ENCODE data around the gene ERC2.

ERC2 gene

DNA sequence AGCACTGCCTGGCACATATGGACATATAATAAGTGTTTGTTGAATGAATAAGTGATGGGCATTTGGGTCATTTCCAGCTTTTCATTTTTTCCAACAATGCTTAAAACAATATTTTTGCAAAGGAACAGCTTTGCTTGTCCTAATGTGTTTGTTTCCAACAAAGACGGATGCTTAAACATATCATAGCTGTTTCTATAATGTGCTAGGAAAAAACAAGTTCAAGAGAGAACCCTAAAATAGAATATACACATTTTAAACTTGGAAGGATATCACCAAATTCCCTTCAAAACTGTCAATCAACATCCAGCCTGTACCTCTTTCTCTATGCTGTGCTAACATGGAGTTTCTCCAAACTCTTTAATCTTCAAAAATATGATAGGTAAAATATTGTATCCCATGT is 756.6 kb downstream of the ERC2 start:
- Mint-ChIP-seq H3K4me3 (no peak overlapping the region), H3K27me3 (peaks cover 3% of the 10 kb centered on the region), H3K9me3 (no peaks in the 10 kb centered on the region), H3K4me1 (no peaks in the 10 kb centered on the region), H3K27ac (no peak overlapping the region), H3K36me3 (ENCODE audit: low read depth) (no peaks in the 10 kb centered on the region)
- ATAC-seq (no peak), DNase-seq (no peak)

GRCh38 chr3:55709411-55710012 is 758.8 kb downstream of the ERC2 start:
- Mint-ChIP-seq H3K27ac (no peak overlapping the region), H3K4me3 (no peak overlapping the region), H3K4me1 (no peaks in the 10 kb centered on the region), H3K27me3 (no peaks in the 10 kb centered on the region), H3K36me3 (ENCODE audit: low read depth) (no peaks in the 10 kb centered on the region), H3K9me3 (no peaks in the 10 kb centered on the region)
- DNase-seq (no peak), ATAC-seq (no peak)

DNA sequence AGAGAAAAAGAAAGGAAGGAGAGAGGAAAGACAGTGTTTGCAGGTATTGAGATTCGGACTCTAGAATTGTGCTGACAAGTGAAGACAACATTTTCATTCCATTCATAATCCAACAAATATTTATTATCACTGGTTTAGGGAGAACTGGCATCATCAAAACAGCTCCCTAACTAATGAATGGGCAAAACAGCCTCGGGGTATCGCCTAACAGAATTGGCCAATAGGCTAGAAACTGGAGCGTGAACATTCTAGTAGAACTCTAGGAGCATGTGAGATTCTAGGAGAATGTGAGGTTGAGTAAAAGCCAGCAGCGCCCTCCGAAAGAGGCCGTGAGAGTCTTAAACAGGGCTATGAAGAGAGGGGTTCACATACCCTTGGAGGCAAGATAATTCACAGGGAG is 759.3 kb downstream of the ERC2 start:
- no peaks in the 10 kb centered on the region for H3K4me1 Mint-ChIP-seq
- no peaks in the 10 kb centered on the region for H3K36me3 Mint-ChIP-seq (ENCODE audit: low read depth)
- H3K4me3 Mint-ChIP-seq = no peak overlapping the region
- DNase-seq (no peak), ATAC-seq (no peak)
- no peaks in the 10 kb centered on the region for H3K9me3 Mint-ChIP-seq
- no peaks in the 10 kb centered on the region for H3K27me3 Mint-ChIP-seq
- no peak overlapping the region for H3K27ac Mint-ChIP-seq

- DNase-seq = no peak
- no peaks in the 10 kb centered on the region for H3K36me3 Mint-ChIP-seq (ENCODE audit: low read depth)
These were observed 760.0 kb downstream of the ERC2 start for GRCh38 chr3:55708242-55708641.

GRCh38 chr3:55704521-55704920 is 763.7 kb downstream of the ERC2 start:
- no peaks in the 10 kb centered on the region for H3K4me1 Mint-ChIP-seq
- H3K4me3 Mint-ChIP-seq = no peak overlapping the region
- no peaks in the 10 kb centered on the region for H3K9me3 Mint-ChIP-seq
- DNase-seq (no peak), ATAC-seq (no peak)
- H3K36me3 Mint-ChIP-seq (ENCODE audit: low read depth) = no peaks in the 10 kb centered on the region
- no peak overlapping the region for H3K27ac Mint-ChIP-seq
- H3K27me3 Mint-ChIP-seq = no peaks in the 10 kb centered on the region

More at GRCh38 chr3:55708242-55708641, 760.0 kb downstream of the ERC2 start:
- no peak overlapping the region for H3K4me3 Mint-ChIP-seq
- H3K27me3 Mint-ChIP-seq = no peaks in the 10 kb centered on the region
- no peak for ATAC-seq
- no peak overlapping the region for H3K27ac Mint-ChIP-seq
- H3K9me3 Mint-ChIP-seq = no peaks in the 10 kb centered on the region
- H3K4me1 Mint-ChIP-seq = no peaks in the 10 kb centered on the region

DNA sequence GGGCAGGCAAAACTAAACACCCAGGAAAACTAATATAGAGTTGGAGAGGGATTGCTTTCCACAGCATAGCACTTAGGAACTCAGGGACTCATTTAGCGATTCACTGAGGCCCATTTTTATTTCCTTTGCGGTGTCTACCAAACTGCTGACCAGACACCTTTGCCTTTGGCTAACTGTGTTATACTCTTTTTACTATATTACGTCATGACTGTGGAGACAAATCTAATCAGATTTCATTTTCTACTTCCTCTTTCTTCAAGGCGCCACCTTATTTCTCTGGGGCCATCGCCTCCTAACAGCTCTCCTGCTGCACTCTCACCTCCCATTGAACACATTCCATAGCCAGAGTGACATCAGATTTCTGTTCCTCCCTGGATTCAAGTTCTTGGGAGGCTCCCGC is 765.4 kb downstream of the ERC2 start:
- no peaks in the 10 kb centered on the region for H3K36me3 Mint-ChIP-seq (ENCODE audit: low read depth)

GRCh38 chr3:55701997-55702396 is 766.3 kb downstream of the ERC2 start:
- no peaks in the 10 kb centered on the region for H3K4me1 Mint-ChIP-seq
- ATAC-seq (no peak), DNase-seq (no peak)
- H3K27me3 Mint-ChIP-seq = no peaks in the 10 kb centered on the region
- no peaks in the 10 kb centered on the region for H3K36me3 Mint-ChIP-seq (ENCODE audit: low read depth)
- no peaks in the 10 kb centered on the region for H3K9me3 Mint-ChIP-seq
- H3K27ac Mint-ChIP-seq = no peak overlapping the region
- no peak overlapping the region for H3K4me3 Mint-ChIP-seq

More for the DNA sequence above, 765.4 kb downstream of the ERC2 start:
- H3K4me3 Mint-ChIP-seq = no peak overlapping the region
- DNase-seq (no peak), ATAC-seq (no peak)
- H3K4me1 Mint-ChIP-seq = no peaks in the 10 kb centered on the region
- no peaks in the 10 kb centered on the region for H3K27me3 Mint-ChIP-seq
- H3K27ac Mint-ChIP-seq = no peak overlapping the region
- no peaks in the 10 kb centered on the region for H3K9me3 Mint-ChIP-seq

DNA sequence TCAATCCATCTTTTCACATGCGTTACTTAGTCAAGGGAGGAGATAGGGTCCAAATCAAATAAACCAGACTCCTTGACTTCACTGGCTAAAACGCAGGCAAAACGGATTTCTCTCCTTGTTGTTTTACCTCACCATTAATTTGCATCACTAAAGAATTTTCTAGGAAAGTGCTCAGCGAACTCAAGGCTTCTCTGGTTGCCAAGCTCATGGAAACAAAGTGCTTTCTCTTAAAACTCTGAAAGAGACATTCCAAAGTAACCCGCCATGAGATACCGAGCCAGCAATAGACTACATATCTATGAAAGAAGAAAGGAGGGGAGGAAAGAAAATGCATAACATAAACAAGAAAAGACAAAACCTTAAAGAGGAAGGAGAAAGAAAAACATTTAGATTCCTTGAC is 769.4 kb downstream of the ERC2 start:
- H3K9me3 Mint-ChIP-seq = no peaks in the 10 kb centered on the region
- no peaks in the 10 kb centered on the region for H3K4me1 Mint-ChIP-seq
- ATAC-seq (no peak), DNase-seq (no peak)
- no peaks in the 10 kb centered on the region for H3K27me3 Mint-ChIP-seq
- H3K36me3 Mint-ChIP-seq (ENCODE audit: low read depth) = no peaks in the 10 kb centered on the region
- no peak overlapping the region for H3K4me3 Mint-ChIP-seq
- H3K27ac Mint-ChIP-seq = no peak overlapping the region

DNA sequence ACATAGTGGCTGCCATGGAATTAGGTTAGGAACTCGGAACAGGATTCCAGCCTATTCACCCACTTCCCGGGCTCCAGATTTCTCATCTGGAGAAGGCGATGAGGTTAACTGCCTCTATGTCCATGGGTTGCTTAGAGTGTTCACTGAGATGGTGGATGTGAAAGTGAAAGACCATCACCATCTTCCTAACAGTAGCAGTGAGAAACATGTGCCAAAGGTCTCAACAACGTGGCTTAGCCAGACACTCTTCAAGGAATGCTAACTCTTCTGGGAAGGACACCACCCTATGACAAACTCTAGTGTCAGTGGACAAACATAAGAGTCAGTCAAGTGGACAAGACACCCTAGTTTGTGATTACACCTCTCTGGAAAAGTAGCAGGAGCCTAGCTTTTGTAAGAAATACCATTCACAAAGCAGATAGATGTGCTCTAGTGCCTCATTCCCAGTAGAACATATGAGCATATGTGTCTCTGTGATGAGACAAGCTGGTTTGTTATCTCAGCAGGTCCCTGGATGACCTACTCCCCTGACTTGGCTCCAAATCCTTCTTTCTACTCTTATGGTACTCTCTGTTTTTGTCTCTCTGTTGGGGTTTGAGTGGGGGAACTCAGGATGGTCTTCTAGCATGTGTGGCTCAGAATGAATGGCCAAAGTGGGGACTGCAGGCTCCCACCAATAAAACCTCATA is 770.9 kb downstream of the ERC2 start:
- H3K4me3 Mint-ChIP-seq = no peak overlapping the region
- no peak for ATAC-seq

DNA sequence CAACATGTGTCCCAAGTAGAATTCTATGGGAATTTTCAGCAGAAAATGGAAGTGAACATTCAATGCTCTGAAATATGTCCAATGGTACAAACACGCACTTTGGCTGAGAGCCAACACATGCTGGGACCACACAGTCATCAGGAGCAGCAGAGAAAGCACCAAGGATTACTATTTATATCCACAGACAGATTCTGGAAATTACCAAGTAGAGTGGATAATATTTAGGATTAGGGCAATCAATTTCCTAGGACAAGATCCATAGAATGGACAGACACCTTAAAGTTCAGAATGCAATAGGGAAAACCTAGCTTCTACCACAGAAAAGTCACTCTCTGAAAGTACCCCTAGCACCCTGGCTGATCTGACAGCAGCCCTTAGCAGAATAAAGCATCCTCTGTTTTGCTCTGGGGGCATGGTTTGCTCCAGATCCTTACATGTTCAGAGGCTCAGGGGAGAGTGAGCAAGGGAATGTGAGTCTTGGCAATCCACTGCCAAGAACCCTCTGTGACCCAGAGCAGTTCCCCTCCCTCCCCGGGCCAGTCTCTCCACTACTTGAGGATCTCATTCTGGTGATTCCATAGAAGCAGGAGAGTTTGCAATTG is 775.2 kb downstream of the ERC2 start:
- Mint-ChIP-seq H3K27me3 (peaks cover 2% of the 10 kb centered on the region), H3K9me3 (peaks cover 4% of the 10 kb centered on the region), H3K27ac (no peak overlapping the region), H3K4me1 (no peaks in the 10 kb centered on the region), H3K36me3 (ENCODE audit: low read depth) (no peaks in the 10 kb centered on the region), H3K4me3 (no peak overlapping the region)
- DNase-seq = no peak
- no peak for ATAC-seq

More for the DNA sequence above, 770.9 kb downstream of the ERC2 start:
- peaks cover 2% of the 10 kb centered on the region for H3K27me3 Mint-ChIP-seq
- no peak overlapping the region for H3K27ac Mint-ChIP-seq
- H3K36me3 Mint-ChIP-seq (ENCODE audit: low read depth) = no peaks in the 10 kb centered on the region
- no peaks in the 10 kb centered on the region for H3K4me1 Mint-ChIP-seq
- H3K9me3 Mint-ChIP-seq = peaks cover 4% of the 10 kb centered on the region
- DNase-seq = no peak

GRCh38 chr3:55692295-55692956 is 775.8 kb downstream of the ERC2 start:
- no peaks in the 10 kb centered on the region for H3K4me1 Mint-ChIP-seq

DNA sequence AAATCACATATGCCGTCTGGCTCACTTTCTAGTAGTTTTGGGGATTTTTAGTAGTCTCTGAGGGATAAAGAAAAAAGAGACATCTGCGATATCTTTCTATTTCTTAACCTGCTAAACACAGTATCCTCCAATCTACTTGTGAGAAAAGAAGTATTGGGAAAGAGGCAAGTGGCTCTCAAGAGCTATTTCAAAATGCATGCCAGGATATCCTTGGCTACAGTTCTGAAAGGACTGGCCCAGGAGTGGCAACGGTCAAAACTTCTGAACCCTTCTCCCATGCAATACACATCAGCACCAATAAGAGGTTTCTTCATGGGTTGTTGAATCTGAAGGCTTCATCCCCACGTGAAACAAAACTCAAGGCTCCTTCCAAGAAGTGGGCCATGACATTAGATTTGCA is 777.1 kb downstream of the ERC2 start:
- Mint-ChIP-seq H3K9me3 (peaks cover 4% of the 10 kb centered on the region), H3K4me3 (no peak overlapping the region), H3K27me3 (peaks cover 2% of the 10 kb centered on the region), H3K27ac (no peak overlapping the region), H3K36me3 (ENCODE audit: low read depth) (no peaks in the 10 kb centered on the region), H3K4me1 (no peaks in the 10 kb centered on the region)
- no peak for ATAC-seq
- DNase-seq = no peak

More at GRCh38 chr3:55692295-55692956, 775.8 kb downstream of the ERC2 start:
- Mint-ChIP-seq H3K27me3 (peaks cover 2% of the 10 kb centered on the region), H3K9me3 (peaks cover 4% of the 10 kb centered on the region), H3K4me3 (no peak overlapping the region), H3K36me3 (ENCODE audit: low read depth) (no peaks in the 10 kb centered on the region), H3K27ac (no peak overlapping the region)
- no peak for DNase-seq
- ATAC-seq = no peak

GRCh38 chr3:55690726-55691125 is 777.5 kb downstream of the ERC2 start:
- no peak overlapping the region for H3K4me3 Mint-ChIP-seq
- no peak overlapping the region for H3K27ac Mint-ChIP-seq
- ATAC-seq (no peak), DNase-seq (no peak)
- no peaks in the 10 kb centered on the region for H3K4me1 Mint-ChIP-seq
- H3K9me3 Mint-ChIP-seq = peaks cover 4% of the 10 kb centered on the region
- peaks cover 2% of the 10 kb centered on the region for H3K27me3 Mint-ChIP-seq
- H3K36me3 Mint-ChIP-seq (ENCODE audit: low read depth) = no peaks in the 10 kb centered on the region

- Mint-ChIP-seq H3K4me1 (no peaks in the 10 kb centered on the region), H3K9me3 (peaks cover 4% of the 10 kb centered on the region), H3K27ac (no peak overlapping the region), H3K27me3 (peaks cover 2% of the 10 kb centered on the region), H3K36me3 (ENCODE audit: low read depth) (no peaks in the 10 kb centered on the region), H3K4me3 (no peak overlapping the region)
- ATAC-seq (no peak), DNase-seq (no peak)
These were observed 778.1 kb downstream of the ERC2 start for GRCh38 chr3:55690177-55690576.

GRCh38 chr3:55688154-55688553 is 780.1 kb downstream of the ERC2 start:
- ATAC-seq (no peak), DNase-seq (no peak)
- H3K27me3 Mint-ChIP-seq = no peaks in the 10 kb centered on the region
- no peaks in the 10 kb centered on the region for H3K4me1 Mint-ChIP-seq
- H3K36me3 Mint-ChIP-seq (ENCODE audit: low read depth) = no peaks in the 10 kb centered on the region
- H3K4me3 Mint-ChIP-seq = no peak overlapping the region
- no peak overlapping the region for H3K27ac Mint-ChIP-seq
- H3K9me3 Mint-ChIP-seq = no peaks in the 10 kb centered on the region

Measured in activated naive CD8-positive, alpha-beta T cell treated with anti-CD3 and anti-CD28 coated beads, Interleukin-2, amount 50 U/mL, for 24 hours (primary cell).